ENCODE data around the gene STXBP4. TPM values are rescaled to one million over a fixed set of nuclear protein-coding genes. Genes with fewer than 3 reads are reported as not detected.
"Not testable (repeated sequence)": the region's sequence is repeated elsewhere in the genome, so short reads cannot be mapped to it uniquely, and the experiment has no call there.

Gene STXBP4
- total RNA-seq, 1 donor from 2014 or later, result 9.4 TPM

DNA sequence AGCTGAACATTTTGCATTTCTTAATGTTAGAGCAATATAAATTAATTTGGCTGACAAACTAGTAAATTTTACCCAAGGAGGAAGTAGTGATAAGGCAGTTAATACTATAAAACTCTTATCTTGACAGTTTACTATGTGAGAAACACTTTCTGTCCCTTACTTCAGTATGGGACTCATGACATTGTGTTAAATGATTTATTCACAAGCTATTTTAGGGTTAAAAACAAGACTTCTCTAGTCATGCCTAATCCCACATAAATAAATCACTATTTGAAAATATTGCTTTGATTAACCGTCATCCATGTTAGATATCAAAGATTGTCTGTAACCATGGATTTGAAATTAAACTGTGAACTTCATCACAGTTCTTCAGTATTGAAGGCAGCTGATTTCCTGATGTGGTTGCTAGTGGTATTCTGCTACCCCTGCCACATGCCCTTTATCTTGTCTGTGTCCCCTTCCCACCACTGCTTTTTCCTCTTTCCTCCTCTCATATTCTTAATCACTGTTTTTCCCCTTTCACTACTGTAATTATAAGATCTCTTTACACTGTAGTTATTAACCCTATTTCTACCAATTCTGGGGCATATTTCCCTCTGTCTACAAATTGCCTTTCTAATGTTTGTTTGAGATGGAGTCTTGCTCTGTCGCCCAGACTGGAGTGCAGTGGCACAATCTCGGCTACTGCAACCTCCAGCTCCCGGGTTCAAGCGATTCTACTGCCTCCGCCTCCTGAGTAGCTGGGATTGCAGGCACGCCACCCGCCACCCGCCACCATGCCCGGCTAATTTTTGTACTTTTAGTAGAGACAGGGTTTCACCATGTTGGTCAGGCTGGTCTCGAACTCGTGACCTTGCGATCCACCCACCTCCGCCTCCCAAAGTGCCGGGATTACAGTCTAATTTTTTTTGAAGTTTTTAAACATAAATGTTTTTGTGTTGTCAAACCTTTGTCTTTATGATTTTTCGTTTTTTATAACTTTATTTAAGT, 95.6 kb downstream of the STXBP4 start:
- Histone ChIP-seq H3K9ac (ENCODE audit: low read depth in 1 of 3, low read length in 3 of 3) (no peak overlapping the region), H3K9me3 (ENCODE audit: control insufficient read depth in 3 of 3, low read length in 3 of 3) (no peaks in the 10 kb centered on the region), H3K27me3 (ENCODE audit: control insufficient read depth in 3 of 3, insufficient read depth in 3 of 3, low read length in 3 of 3) (no peaks in the 10 kb centered on the region), H3K4me3 (ENCODE audit: low read length in 3 of 3) (no peak overlapping the region), H3K4me1 (ENCODE audit: control insufficient read depth in 3 of 3, insufficient read depth in 3 of 3, low read length in 3 of 3) (no peaks in the 10 kb centered on the region), H3K36me3 (ENCODE audit: control insufficient read depth in 3 of 3, insufficient read depth in 3 of 3, low read length in 3 of 3) (no peaks in the 10 kb centered on the region), H3K27ac (ENCODE audit: low read depth, low read length) (no peak overlapping the region)

DNA sequence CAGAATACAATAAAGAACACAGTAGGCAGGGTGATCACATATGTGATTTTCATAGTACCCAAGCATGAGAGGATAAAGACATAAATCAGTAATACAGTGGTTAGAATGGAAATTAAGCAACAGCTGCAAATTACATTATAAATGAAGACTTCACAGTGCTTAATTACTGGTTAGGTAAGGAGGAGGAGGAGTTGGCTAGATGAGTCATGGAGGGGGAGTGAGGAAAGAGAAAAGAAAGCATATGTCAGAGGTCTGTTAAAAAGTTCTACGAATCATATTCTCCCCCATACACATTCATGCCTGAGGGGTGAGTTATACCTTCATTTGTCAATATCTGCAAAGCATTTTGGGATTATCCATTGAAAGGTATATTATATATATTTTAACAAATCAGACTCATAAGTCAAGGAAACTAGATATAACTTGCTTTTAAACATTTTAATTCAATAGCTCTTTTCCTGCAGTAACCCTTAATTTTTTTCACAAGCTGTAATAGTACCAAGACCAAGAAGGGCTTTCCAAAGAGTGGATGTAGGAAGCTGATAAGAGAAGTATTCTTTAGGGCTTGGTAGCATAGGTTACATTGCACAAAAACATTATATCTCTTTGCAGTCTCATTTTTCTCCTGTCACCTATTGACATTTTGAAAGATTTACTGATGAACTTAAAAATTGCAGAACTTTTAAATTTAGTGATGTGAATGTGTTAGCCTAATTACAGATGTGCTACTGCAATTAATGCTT, 99.3 kb downstream of the STXBP4 start:
- Histone ChIP-seq H3K27me3 (ENCODE audit: control insufficient read depth in 3 of 3, insufficient read depth in 3 of 3, low read length in 3 of 3) (no peaks in the 10 kb centered on the region), H3K4me1 (ENCODE audit: control insufficient read depth in 3 of 3, insufficient read depth in 3 of 3, low read length in 3 of 3) (no peaks in the 10 kb centered on the region), H3K27ac (ENCODE audit: low read depth, low read length) (no peak overlapping the region), H3K9ac (ENCODE audit: low read depth in 1 of 3, low read length in 3 of 3) (no peak overlapping the region), H3K36me3 (ENCODE audit: control insufficient read depth in 3 of 3, insufficient read depth in 3 of 3, low read length in 3 of 3) (no peaks in the 10 kb centered on the region), H3K9me3 (ENCODE audit: control insufficient read depth in 3 of 3, low read length in 3 of 3) (no peaks in the 10 kb centered on the region), H3K4me3 (ENCODE audit: low read length in 3 of 3) (no peak overlapping the region)

DNA sequence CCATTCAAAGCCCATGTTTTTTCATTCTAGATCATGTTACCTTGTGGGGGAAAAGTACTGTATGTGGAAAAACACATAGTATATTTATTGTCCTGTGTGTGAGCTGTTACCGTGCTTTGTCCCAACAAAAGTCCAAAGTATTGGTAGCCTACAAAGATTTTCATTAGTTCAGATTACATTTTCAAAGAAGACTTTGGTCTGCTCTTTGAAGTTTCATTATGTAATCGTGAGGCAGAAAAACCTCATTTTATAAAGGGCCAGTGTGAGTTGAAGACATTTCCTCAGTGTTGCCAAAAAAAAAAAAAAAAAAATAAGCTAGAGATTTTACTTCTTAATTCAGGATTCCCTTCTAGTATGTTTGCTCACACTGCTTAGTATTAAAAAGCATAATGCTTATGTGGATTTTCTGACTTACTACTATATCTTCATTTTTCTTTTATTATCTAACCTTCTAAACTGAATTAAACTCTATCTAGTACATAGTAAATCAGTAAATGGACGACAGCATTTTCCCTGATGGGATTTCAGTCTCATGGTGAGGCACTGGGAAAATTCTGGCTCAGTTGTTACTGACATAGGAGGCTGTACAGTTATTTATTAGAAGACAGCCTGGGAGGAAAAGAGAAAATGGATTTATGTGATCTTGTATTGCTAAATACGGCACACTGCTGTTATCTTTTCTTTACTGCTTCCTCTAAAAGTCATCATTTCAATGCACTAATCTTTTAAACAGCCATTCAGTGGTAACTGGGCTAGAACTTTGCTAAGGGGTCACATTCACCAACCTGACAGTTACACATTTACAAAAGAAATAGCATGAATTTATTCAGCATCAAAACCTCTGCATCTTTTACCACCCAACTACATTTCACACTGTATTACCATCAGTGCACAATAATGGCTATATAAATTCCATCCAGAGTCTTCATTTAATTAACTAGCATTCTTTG, 100.6 kb downstream of the STXBP4 start:
- no peaks in the 10 kb centered on the region for H3K27me3 ChIP-seq (ENCODE audit: control insufficient read depth in 3 of 3, insufficient read depth in 3 of 3, low read length in 3 of 3)

DNA sequence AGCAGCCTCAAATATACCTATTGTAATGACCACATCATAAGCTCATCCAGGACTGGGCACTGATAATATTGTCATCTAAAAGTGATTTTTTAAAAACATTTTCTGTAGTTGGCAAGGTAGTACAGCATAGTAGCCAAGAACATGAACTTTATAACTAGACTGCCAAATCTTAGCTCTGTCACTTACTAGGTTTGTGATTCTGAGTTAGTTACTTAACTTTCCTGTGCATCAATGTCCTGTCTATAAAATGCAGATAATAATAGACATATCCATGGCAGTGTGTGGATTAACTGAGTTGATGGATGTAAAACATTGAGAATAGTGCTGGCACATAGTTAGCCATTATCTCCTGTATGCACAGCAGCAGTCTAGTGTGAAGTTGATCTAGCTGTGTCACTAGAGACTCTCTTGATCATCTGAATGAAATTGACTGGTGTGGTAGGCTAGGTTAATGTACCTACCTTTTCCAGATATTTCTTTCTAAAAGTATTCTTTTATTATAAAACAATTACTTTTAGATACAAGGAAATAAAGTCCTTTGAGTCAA, 101.5 kb downstream of the STXBP4 start:
- H3K27me3 ChIP-seq (ENCODE audit: control insufficient read depth in 3 of 3, insufficient read depth in 3 of 3, low read length in 3 of 3), result no peaks in the 10 kb centered on the region
- no peaks in the 10 kb centered on the region for H3K9me3 ChIP-seq (ENCODE audit: control insufficient read depth in 3 of 3, low read length in 3 of 3)
- H3K9ac ChIP-seq (ENCODE audit: low read depth in 1 of 3, low read length in 3 of 3), result no peak overlapping the region
- H3K4me3 ChIP-seq (ENCODE audit: low read length in 3 of 3), result no peak overlapping the region
- H3K36me3 ChIP-seq (ENCODE audit: control insufficient read depth in 3 of 3, insufficient read depth in 3 of 3, low read length in 3 of 3), result no peaks in the 10 kb centered on the region
- no peak overlapping the region for H3K27ac ChIP-seq (ENCODE audit: low read depth, low read length)
- no peaks in the 10 kb centered on the region for H3K4me1 ChIP-seq (ENCODE audit: control insufficient read depth in 3 of 3, insufficient read depth in 3 of 3, low read length in 3 of 3)

More for the DNA sequence above, 100.6 kb downstream of the STXBP4 start:
- H3K4me1 ChIP-seq (ENCODE audit: control insufficient read depth in 3 of 3, insufficient read depth in 3 of 3, low read length in 3 of 3), result no peaks in the 10 kb centered on the region
- H3K4me3 ChIP-seq (ENCODE audit: low read length in 3 of 3), result no peak overlapping the region
- no peaks in the 10 kb centered on the region for H3K36me3 ChIP-seq (ENCODE audit: control insufficient read depth in 3 of 3, insufficient read depth in 3 of 3, low read length in 3 of 3)
- no peak overlapping the region for H3K27ac ChIP-seq (ENCODE audit: low read depth, low read length)
- no peaks in the 10 kb centered on the region for H3K9me3 ChIP-seq (ENCODE audit: control insufficient read depth in 3 of 3, low read length in 3 of 3)
- H3K9ac ChIP-seq (ENCODE audit: low read depth in 1 of 3, low read length in 3 of 3), result no peak overlapping the region

DNA sequence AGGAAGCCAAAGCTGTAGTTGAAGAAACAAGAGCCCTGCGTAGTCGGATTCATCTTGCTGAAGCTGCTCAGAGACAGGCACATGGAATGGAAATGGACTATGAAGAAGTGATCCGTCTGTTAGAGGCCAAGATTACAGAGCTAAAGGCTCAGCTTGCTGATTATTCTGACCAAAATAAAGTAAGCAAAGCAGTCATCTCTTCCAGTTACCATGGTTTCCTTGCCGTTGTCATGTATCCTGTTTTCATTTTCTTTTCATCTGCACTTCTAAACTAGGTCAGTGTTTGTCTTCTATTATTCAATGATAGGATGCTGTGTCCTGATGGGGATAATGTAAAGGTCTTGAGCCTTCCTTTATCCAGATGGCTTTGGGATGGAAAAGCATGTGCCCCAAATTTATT, 104.3 kb downstream of the STXBP4 start:
- Histone ChIP-seq H3K4me3 (ENCODE audit: low read length in 3 of 3) (no peak overlapping the region), H3K36me3 (ENCODE audit: control insufficient read depth in 3 of 3, insufficient read depth in 3 of 3, low read length in 3 of 3) (no peaks in the 10 kb centered on the region), H3K9me3 (ENCODE audit: control insufficient read depth in 3 of 3, low read length in 3 of 3) (no peaks in the 10 kb centered on the region), H3K4me1 (ENCODE audit: control insufficient read depth in 3 of 3, insufficient read depth in 3 of 3, low read length in 3 of 3) (no peaks in the 10 kb centered on the region), H3K27me3 (ENCODE audit: control insufficient read depth in 3 of 3, insufficient read depth in 3 of 3, low read length in 3 of 3) (no peaks in the 10 kb centered on the region), H3K27ac (ENCODE audit: low read depth, low read length) (no peak overlapping the region), H3K9ac (ENCODE audit: low read depth in 1 of 3, low read length in 3 of 3) (no peak overlapping the region)

DNA sequence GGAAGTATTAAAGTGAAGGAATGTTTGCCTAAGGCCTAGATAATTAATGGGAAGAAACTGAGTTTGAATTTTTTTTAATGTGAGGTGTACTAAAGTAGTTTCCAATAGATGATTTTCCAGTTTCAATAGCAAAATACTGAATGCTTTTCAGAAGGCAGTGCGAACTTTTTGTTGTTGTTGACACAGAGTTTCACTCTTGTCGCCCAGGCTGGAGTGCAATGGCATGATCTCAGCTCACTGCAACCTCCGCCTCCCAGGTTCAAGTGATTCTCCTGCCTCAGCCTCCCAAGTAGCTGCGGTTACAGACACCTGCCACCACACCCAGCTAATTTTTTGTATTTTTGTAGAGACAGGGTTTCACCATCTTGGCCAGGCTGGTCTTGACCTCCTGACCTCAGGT, 104.9 kb downstream of the STXBP4 start:
- H3K9me3 ChIP-seq (ENCODE audit: control insufficient read depth in 3 of 3, low read length in 3 of 3); H3K27me3 ChIP-seq (ENCODE audit: control insufficient read depth in 3 of 3, insufficient read depth in 3 of 3, low read length in 3 of 3); H3K4me3 ChIP-seq (ENCODE audit: low read length in 3 of 3); H3K9ac ChIP-seq (ENCODE audit: low read depth in 1 of 3, low read length in 3 of 3); H3K4me1 ChIP-seq (ENCODE audit: control insufficient read depth in 3 of 3, insufficient read depth in 3 of 3, low read length in 3 of 3); H3K27ac ChIP-seq (ENCODE audit: low read depth, low read length); H3K36me3 ChIP-seq (ENCODE audit: control insufficient read depth in 3 of 3, insufficient read depth in 3 of 3, low read length in 3 of 3): not testable (repeated sequence)

DNA sequence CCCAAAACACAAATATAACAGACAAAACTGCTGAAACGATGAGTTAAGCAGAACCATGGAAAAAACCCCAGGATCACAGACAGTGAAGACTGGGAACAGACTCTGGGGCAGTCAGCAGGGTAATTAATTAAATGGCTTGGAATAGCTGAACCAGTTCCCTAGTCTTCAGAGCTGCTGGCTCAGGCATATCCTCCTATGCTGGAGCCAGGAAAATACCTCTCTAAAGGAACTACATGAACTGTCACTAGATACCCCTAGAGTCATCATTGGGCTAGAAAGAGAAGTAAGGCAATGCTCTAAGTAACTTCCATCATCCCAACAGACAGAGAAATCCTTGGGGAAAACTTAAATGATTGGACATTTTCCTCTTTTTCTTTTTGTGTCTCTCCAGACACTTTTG, 113.0 kb downstream of the STXBP4 start:
- Histone ChIP-seq H3K4me1 (ENCODE audit: control insufficient read depth in 3 of 3, insufficient read depth in 3 of 3, low read length in 3 of 3) (no peaks in the 10 kb centered on the region), H3K4me3 (ENCODE audit: low read length in 3 of 3) (no peak overlapping the region), H3K9ac (ENCODE audit: low read depth in 1 of 3, low read length in 3 of 3) (no peak overlapping the region), H3K27ac (ENCODE audit: low read depth, low read length) (no peak overlapping the region), H3K27me3 (ENCODE audit: control insufficient read depth in 3 of 3, insufficient read depth in 3 of 3, low read length in 3 of 3) (no peaks in the 10 kb centered on the region), H3K9me3 (ENCODE audit: control insufficient read depth in 3 of 3, low read length in 3 of 3) (no peaks in the 10 kb centered on the region), H3K36me3 (ENCODE audit: control insufficient read depth in 3 of 3, insufficient read depth in 3 of 3, low read length in 3 of 3) (peaks cover 0 to 6% (median 4%) of the 10 kb centered on the region in 3 donors)

DNA sequence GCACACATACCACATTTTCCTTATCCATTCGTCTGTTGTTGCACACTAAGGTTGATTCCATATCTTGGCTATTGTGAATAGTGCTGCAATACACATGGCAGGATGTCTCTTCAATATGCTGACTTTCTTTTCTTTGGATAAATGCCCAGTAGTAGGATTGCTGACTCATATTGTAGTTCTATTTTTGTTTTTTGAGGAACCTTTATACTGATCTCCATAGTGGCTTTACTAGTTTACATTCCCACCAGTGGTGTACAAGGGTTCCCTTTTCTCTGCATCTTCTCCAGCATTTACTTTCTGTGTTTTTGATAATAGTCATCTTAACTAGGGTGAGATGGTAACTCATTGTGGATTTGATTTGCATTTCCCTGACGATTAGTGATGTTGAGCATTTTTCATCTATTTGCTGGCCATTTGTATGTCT, 118.1 kb downstream of the STXBP4 start:
- H3K27ac ChIP-seq (ENCODE audit: low read depth, low read length), result no peak overlapping the region
- H3K4me3 ChIP-seq (ENCODE audit: low read length in 3 of 3), result no peak overlapping the region
- H3K27me3 ChIP-seq (ENCODE audit: control insufficient read depth in 3 of 3, insufficient read depth in 3 of 3, low read length in 3 of 3), result no peaks in the 10 kb centered on the region
- no peaks in the 10 kb centered on the region for H3K4me1 ChIP-seq (ENCODE audit: control insufficient read depth in 3 of 3, insufficient read depth in 3 of 3, low read length in 3 of 3)
- peaks cover 0 to 4% (median 3%) of the 10 kb centered on the region in 3 donors for H3K36me3 ChIP-seq (ENCODE audit: control insufficient read depth in 3 of 3, insufficient read depth in 3 of 3, low read length in 3 of 3)
- H3K9ac ChIP-seq (ENCODE audit: low read depth in 1 of 3, low read length in 3 of 3), result no peak overlapping the region
- H3K9me3 ChIP-seq (ENCODE audit: control insufficient read depth in 3 of 3, low read length in 3 of 3), result no peaks in the 10 kb centered on the region

DNA sequence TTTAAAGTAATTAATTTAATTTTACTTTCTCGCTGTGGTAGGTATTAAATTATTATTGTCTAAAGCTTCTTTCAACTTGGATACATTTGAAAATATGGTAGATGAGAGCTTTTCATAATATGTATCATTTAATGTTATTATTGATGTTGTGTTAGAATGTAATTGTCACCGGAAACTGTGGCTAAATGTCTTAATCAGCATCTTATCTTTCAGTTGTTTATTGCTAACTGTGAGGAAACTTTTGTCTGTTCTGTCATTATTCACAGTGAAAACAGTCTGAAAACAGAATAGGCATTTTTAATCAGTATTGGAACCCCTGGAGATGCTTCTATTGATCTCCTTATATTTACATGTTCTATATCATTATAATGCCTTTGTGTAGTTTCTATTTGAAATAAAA, 120.7 kb downstream of the STXBP4 start:
- H3K9ac ChIP-seq (ENCODE audit: low read depth in 1 of 3, low read length in 3 of 3), result no peak overlapping the region

More for the DNA sequence above, 120.7 kb downstream of the STXBP4 start:
- no peaks in the 10 kb centered on the region for H3K27me3 ChIP-seq (ENCODE audit: control insufficient read depth in 3 of 3, insufficient read depth in 3 of 3, low read length in 3 of 3)
- H3K4me1 ChIP-seq (ENCODE audit: control insufficient read depth in 3 of 3, insufficient read depth in 3 of 3, low read length in 3 of 3), result no peaks in the 10 kb centered on the region
- no peaks in the 10 kb centered on the region for H3K36me3 ChIP-seq (ENCODE audit: control insufficient read depth in 3 of 3, insufficient read depth in 3 of 3, low read length in 3 of 3)
- no peaks in the 10 kb centered on the region for H3K9me3 ChIP-seq (ENCODE audit: control insufficient read depth in 3 of 3, low read length in 3 of 3)
- H3K4me3 ChIP-seq (ENCODE audit: low read length in 3 of 3), result no peak overlapping the region
- H3K27ac ChIP-seq (ENCODE audit: low read depth, low read length), result no peak overlapping the region

Data from skeletal muscle tissue (tissue), 4 donors.